Thymus (tissue), 11 donors: Measurements from ENCODE around the gene MAST1. TPM values are rescaled to one million over a fixed set of nuclear protein-coding genes. Genes with fewer than 3 reads are reported as not detected.

Source experiments
- DNase-seq, 9 donors: peaks; one replicate each; pipeline ENCODE4 v3.0.0-alpha.2; 2013; ENCODE audit warnings: low spot score in 9 of 9, low read depth in 6 of 9, missing footprints in 1 of 9
- H3K27ac ChIP-seq, 2 donors: one replicate each; pipeline ENCODE4 v1.5.1; 2013; ENCODE audit warnings: control low read depth in 1 of 2, low read depth in 1 of 2, low read length in 1 of 2, mild to moderate bottlenecking in 1 of 2, moderate library complexity in 1 of 2
- H3K27me3 ChIP-seq, 2 donors: one replicate each; pipeline ENCODE4 v1.5.1; 2013; ENCODE audit warnings: low read length in 1 of 2; ENCODE audit not compliant: control insufficient read depth in 2 of 2, insufficient read depth in 1 of 2
- H3K36me3 ChIP-seq, 2 donors: one replicate each; pipeline ENCODE4 v1.5.1; 2013; ENCODE audit warnings: low read length in 1 of 2, mild to moderate bottlenecking in 1 of 2, moderate library complexity in 1 of 2; ENCODE audit not compliant: control insufficient read depth in 2 of 2, insufficient read depth in 2 of 2
- H3K4me1 ChIP-seq, 2 donors: one replicate each; pipeline ENCODE4 v1.5.1; 2013; ENCODE audit warnings: low read length in 2 of 2; ENCODE audit not compliant: control insufficient read depth in 2 of 2, insufficient read depth in 2 of 2
- H3K4me3 ChIP-seq, 2 donors: one replicate each; pipeline ENCODE4 v1.5.1; 2013; ENCODE audit warnings: low read length in 2 of 2, control low read depth in 1 of 2, mild to moderate bottlenecking in 1 of 2
- H3K9me3 ChIP-seq, 2 donors: one replicate each; pipeline ENCODE4 v1.5.1; 2013; ENCODE audit warnings: low read length in 1 of 2, mild to moderate bottlenecking in 1 of 2; ENCODE audit not compliant: control insufficient read depth in 2 of 2, insufficient read depth in 1 of 2
- WGBS: extraction: QIAGEN DNeasy Blood & Tissue Kit; methylation state at CpG from one replicate; pipeline ENCODE4 v1.1.7; 2013; 5-methylcytosine and 5-hydroxymethylcytosine counted together
- polyA plus RNA-seq: library from polyadenylated mRNA; stranded (reverse); fragments of 200-250 nt; gene quantifications from one replicate; pipeline ENCODE4 v1.2.3, GENCODE V29; 2013
- total RNA-seq: library from RNA; stranded (reverse); fragments of 120-200 nt; gene quantifications from one replicate; pipeline ENCODE4 v1.2.4, GENCODE V29; 2013
- donor health status: healthy.

MAST1 gene
- total and polyA plus RNA-seq, 2 donors, result 0.38 to 0.91 TPM

GRCh38 chr19:12922959-12923358 lies 84.6 kb downstream of the MAST1 start:
- H3K36me3 ChIP-seq, result peaks cover 49 to 50% of the 10 kb centered on the region in 2 donors
- 98% methylated on average over 4 of the region's 4 CpGs for WGBS
- H3K9me3 ChIP-seq, result peaks cover 0 to 5% of the 10 kb centered on the region in 2 donors
- no peaks in the 10 kb centered on the region for H3K27me3 ChIP-seq
- no peak for DNase-seq
- no peak overlapping the region for H3K27ac ChIP-seq
- no peak overlapping the region for H3K4me3 ChIP-seq
- H3K4me1 ChIP-seq, result peaks cover 0 to 16% of the 10 kb centered on the region in 2 donors

Other genes starting within 250 kb of the MAST1 start
- 6.0 TPM for gene ZNF490, start 227.7 kb upstream of the MAST1 start, total RNA-seq
- gene ZNF490, start 227.7 kb upstream of the MAST1 start, polyA plus RNA-seq, result 1.6 TPM
- gene ZNF791, start 227.6 kb upstream of the MAST1 start, total RNA-seq, result 8.6 TPM
- 9.1 TPM for gene ZNF791, start 227.6 kb upstream of the MAST1 start, polyA plus RNA-seq
- gene MAN2B1, start 171.8 kb upstream of the MAST1 start, total RNA-seq, result 25.3 TPM
- 49.1 TPM for gene MAN2B1, start 171.8 kb upstream of the MAST1 start, polyA plus RNA-seq
- gene WDR83, start 171.7 kb upstream of the MAST1 start, total RNA-seq, result 13.2 TPM
- gene WDR83, start 171.7 kb upstream of the MAST1 start, polyA plus RNA-seq, result 19.6 TPM
- 97.3 TPM for gene DHPS, start 156.6 kb upstream of the MAST1 start, total RNA-seq
- 74.3 TPM for gene DHPS, start 156.6 kb upstream of the MAST1 start, polyA plus RNA-seq
- not detected for gene GNG14, start 150.5 kb upstream of the MAST1 start, total RNA-seq
- 0.14 TPM for gene GNG14, start 150.5 kb upstream of the MAST1 start, polyA plus RNA-seq
- gene FBXW9, start 141.9 kb upstream of the MAST1 start, total RNA-seq, result 6.2 TPM
- 6.5 TPM for gene FBXW9, start 141.9 kb upstream of the MAST1 start, polyA plus RNA-seq
- gene TNPO2, start 114.6 kb upstream of the MAST1 start, total RNA-seq, result 10.9 TPM
- 28.3 TPM for gene TNPO2, start 114.6 kb upstream of the MAST1 start, polyA plus RNA-seq
- 268 TPM for gene TRIR, start 103.8 kb upstream of the MAST1 start, total RNA-seq
- gene TRIR, start 103.8 kb upstream of the MAST1 start, polyA plus RNA-seq, result 290 TPM
- 67.2 TPM for gene GET3, start 101.0 kb upstream of the MAST1 start, total RNA-seq
- gene GET3, start 101.0 kb upstream of the MAST1 start, polyA plus RNA-seq, result 50.0 TPM
- gene BEST2, start 86.7 kb upstream of the MAST1 start, total RNA-seq, result not detected
- gene BEST2, start 86.7 kb upstream of the MAST1 start, polyA plus RNA-seq, result 0.46 TPM
- gene HOOK2, start 63.0 kb upstream of the MAST1 start, total RNA-seq, result 8.7 TPM
- gene HOOK2, start 63.0 kb upstream of the MAST1 start, polyA plus RNA-seq, result 36.4 TPM
- gene JUNB, start 47.0 kb upstream of the MAST1 start, total RNA-seq, result 121 TPM
- gene JUNB, start 47.0 kb upstream of the MAST1 start, polyA plus RNA-seq, result 139 TPM
- gene PRDX2, start 36.7 kb upstream of the MAST1 start, total RNA-seq, result 202 TPM
- 113 TPM for gene PRDX2, start 36.7 kb upstream of the MAST1 start, polyA plus RNA-seq
- gene THSD8, start 36.4 kb upstream of the MAST1 start, total RNA-seq, result 9.9 TPM
- 4.1 TPM for gene THSD8, start 36.4 kb upstream of the MAST1 start, polyA plus RNA-seq
- gene RNASEH2A, start 31.9 kb upstream of the MAST1 start, total RNA-seq, result 30.3 TPM
- 8.4 TPM for gene RNASEH2A, start 31.9 kb upstream of the MAST1 start, polyA plus RNA-seq
- 1.7 TPM for gene RTBDN, start 3.9 kb upstream of the MAST1 start, total RNA-seq
- 1.6 TPM for gene RTBDN, start 3.9 kb upstream of the MAST1 start, polyA plus RNA-seq
- 14.6 TPM for gene DNASE2, start 42.9 kb downstream of the MAST1 start, total RNA-seq
- gene DNASE2, start 42.9 kb downstream of the MAST1 start, polyA plus RNA-seq, result 20.8 TPM
- gene KLF1, start 48.7 kb downstream of the MAST1 start, total RNA-seq, result 2.5 TPM
- gene KLF1, start 48.7 kb downstream of the MAST1 start, polyA plus RNA-seq, result 0.09 TPM
- 21.9 TPM for gene GCDH, start 52.6 kb downstream of the MAST1 start, total RNA-seq
- 33.6 TPM for gene GCDH, start 52.6 kb downstream of the MAST1 start, polyA plus RNA-seq
- gene SYCE2, start 80.8 kb downstream of the MAST1 start, total RNA-seq, result 1.6 TPM
- 0.48 TPM for gene SYCE2, start 80.8 kb downstream of the MAST1 start, polyA plus RNA-seq
- gene FARSA, start 95.2 kb downstream of the MAST1 start, total RNA-seq, result 46.7 TPM
- 33.6 TPM for gene FARSA, start 95.2 kb downstream of the MAST1 start, polyA plus RNA-seq
- gene CALR, start 100.1 kb downstream of the MAST1 start, total RNA-seq, result 639 TPM
- gene CALR, start 100.1 kb downstream of the MAST1 start, polyA plus RNA-seq, result 189 TPM
- gene RAD23A, start 107.3 kb downstream of the MAST1 start, total RNA-seq, result 55.8 TPM
- gene RAD23A, start 107.3 kb downstream of the MAST1 start, polyA plus RNA-seq, result 128 TPM
- 27.7 TPM for gene GADD45GIP1, start 118.7 kb downstream of the MAST1 start, total RNA-seq
- gene GADD45GIP1, start 118.7 kb downstream of the MAST1 start, polyA plus RNA-seq, result 27.2 TPM
- 0.09 TPM for gene DAND5, start 131.1 kb downstream of the MAST1 start, total RNA-seq
- gene DAND5, start 131.1 kb downstream of the MAST1 start, polyA plus RNA-seq, result 0.09 TPM
- 2.0 TPM for gene NFIX, start 157.0 kb downstream of the MAST1 start, total RNA-seq
- gene NFIX, start 157.0 kb downstream of the MAST1 start, polyA plus RNA-seq, result 10.5 TPM